Endothelial cell of umbilical vein (primary cell): ENCODE measurements around the gene FRMD5. TPM values are rescaled to one million over a fixed set of nuclear protein-coding genes. Genes with fewer than 3 reads are reported as not detected.
A peak's percentile ranks its signal among the peaks of the same experiment; 100 is the strongest.

Source experiments
- BruUV-seq: library from RNA; stranded (reverse); fragments of 400-500 nt; replicated peaks from 2 replicates; lab custom pipeline; 2021; lab: Mats Ljungman, UMichigan
- CTCF ChIA-PET: fragments of 300-600, 350-600 bp; sonication (Branson Sonifier 250); formaldehyde crosslinking; loops from one replicate; lab custom pipeline; 2021; ENCODE audit warnings: antibody characterized with exemption, inconsistent platforms; lab: Charles Lee
- POLR2A ChIA-PET: fragments of 300-600, 350-600 bp; sonication (Branson Sonifier 250); formaldehyde crosslinking; loops from one replicate; lab custom pipeline; 2021; ENCODE audit warnings: antibody characterized with exemption, inconsistent platforms; lab: Charles Lee
- DNase-seq: peaks from one replicate; pipeline ENCODE4 v3.0.0-alpha.2; 2011; ENCODE audit warnings: low read depth, low spot score
- FAIRE-seq: peaks from 2 replicates; lab custom pipeline; 2011; peaks lifted over from hg19 to GRCh38; lab: Jason Lieb, UNC
- H2AFZ ChIP-seq: 2 replicates; pipeline ENCODE4 v1.6.0; 2012; ENCODE audit warnings: low read depth, low read length, control low read depth, inconsistent platforms
- H3K27ac ChIP-seq: 2 replicates; pipeline ENCODE4 v1.5.1; 2011; ENCODE audit warnings: low read depth, mild to moderate bottlenecking, control low read depth, low read length, moderate library complexity; ENCODE audit not compliant: insufficient read depth
- H3K27me3 ChIP-seq, 2 experiments: 2 replicates each; pipeline versions ENCODE4 v1.6.0 to v1.6.1; 2011; ENCODE audit warnings: low read length in 2 of 2, mixed read lengths in 1 of 2; ENCODE audit not compliant: control insufficient read depth in 2 of 2, insufficient read depth in 2 of 2
- H3K36me3 ChIP-seq, 2 experiments: 2 replicates in 1 of 2; 3 replicates in 1 of 2; pipeline ENCODE4 v1.5.1; 2011; ENCODE audit warnings: low read length in 2 of 2, mild to moderate bottlenecking in 1 of 2, moderate library complexity in 1 of 2; ENCODE audit not compliant: control insufficient read depth in 2 of 2, insufficient read depth in 2 of 2; ENCODE audit errors: extremely low read depth in 1 of 2
- H3K4me1 ChIP-seq: 3 replicates; pipeline ENCODE4 v1.5.1; 2011; ENCODE audit warnings: mild to moderate bottlenecking, low read length; ENCODE audit not compliant: control insufficient read depth, insufficient read depth; ENCODE audit errors: extremely low read depth
- H3K4me2 ChIP-seq: 2 replicates; pipeline ENCODE4 v1.6.1; 2011; ENCODE audit warnings: low read length, control low read depth, mixed read lengths; ENCODE audit not compliant: insufficient read depth
- H3K4me3 ChIP-seq, 3 experiments: fragments of 200-600 bp in 1 of 3; sonication (generic), shearing (Covaris generic) in 1 of 3; replicated peaks in 1 of 3; 2 replicates each; pipeline ENCODE4 v1.5.1; 2011 to 2016; ENCODE audit warnings: control low read depth in 3 of 3, low read length in 3 of 3, mild to moderate bottlenecking in 2 of 3, inconsistent platforms in 1 of 3, low read depth in 1 of 3, moderate library complexity in 1 of 3; ENCODE audit not compliant: insufficient read depth in 1 of 3
- H3K79me2 ChIP-seq: 2 replicates; pipeline ENCODE4 v1.6.0; 2012; ENCODE audit warnings: low read length, inconsistent platforms; ENCODE audit not compliant: control insufficient read depth, insufficient read depth
- H3K9ac ChIP-seq: replicated peaks from 2 replicates; pipeline ENCODE3; 2011; ENCODE audit warnings: low read length, control low read depth; ENCODE audit not compliant: insufficient read depth; ENCODE audit errors: extremely low read depth
- H3K9me1 ChIP-seq: replicated peaks from 3 replicates; pipeline ENCODE4 v1.6.0; 2011; ENCODE audit warnings: mild to moderate bottlenecking, low read length; ENCODE audit not compliant: control insufficient read depth, insufficient read depth; ENCODE audit errors: extremely low read depth
- H3K9me3 ChIP-seq: replicated peaks from 2 replicates; pipeline ENCODE4 v1.5.1; 2012; ENCODE audit warnings: low read length, inconsistent platforms; ENCODE audit not compliant: control insufficient read depth, insufficient read depth
- H4K20me1 ChIP-seq: replicated peaks from 2 replicates; pipeline ENCODE3; 2011; ENCODE audit warnings: mild to moderate bottlenecking, low read length; ENCODE audit not compliant: control insufficient read depth, insufficient read depth; ENCODE audit errors: extremely low read depth
- EZH2 ChIP-seq: IDR thresholded peaks from 2 replicates; pipeline ENCODE4 v1.6.1; 2012; ENCODE audit warnings: borderline replicate concordance, low read depth, mild to moderate bottlenecking, moderate library complexity, low read length, inconsistent platforms; ENCODE audit not compliant: severe bottlenecking
- FOS ChIP-seq: IDR thresholded peaks from 2 replicates; pipeline ENCODE4 v1.6.1; 2011; ENCODE audit warnings: mild to moderate bottlenecking, low read length, moderate library complexity, borderline replicate concordance; ENCODE audit not compliant: insufficient read depth
- GATA2 ChIP-seq: IDR thresholded peaks from 2 replicates; pipeline ENCODE4 v1.7.0; 2011; ENCODE audit warnings: low read depth, mild to moderate bottlenecking, moderate library complexity, mixed read lengths, low read length; ENCODE audit not compliant: insufficient read length, insufficient read depth
- JUN ChIP-seq: IDR thresholded peaks from 2 replicates; pipeline ENCODE4 v1.6.1; 2011; ENCODE audit warnings: borderline replicate concordance, low read depth; ENCODE audit not compliant: insufficient read length, insufficient read depth
- MYC ChIP-seq: IDR thresholded peaks from one replicate; pipeline ENCODE4 v1.6.1; 2011; ENCODE audit warnings: mild to moderate bottlenecking, low read depth, low read length
- POLR2A ChIP-seq: IDR thresholded peaks from 2 replicates; pipeline ENCODE4 v1.6.1; 2012; ENCODE audit warnings: low read depth, mild to moderate bottlenecking, control low read depth, low read length
- POLR2AphosphoS5 ChIP-seq: IDR thresholded peaks from 2 replicates; pipeline ENCODE4 v1.6.1; 2012; ENCODE audit warnings: low read depth, mild to moderate bottlenecking, control low read depth, low read length, moderate library complexity; ENCODE audit not compliant: insufficient read depth
- dilution Hi-C: fragments of 300-500 bp; cut with MboI; formaldehyde crosslinking; loops from one replicate; pipeline ENCODE4 v1.15.0; 2019; ENCODE audit warnings: low sequenced_read_pairs; ENCODE audit not compliant: extremely low pct_ligation_motif_present
- intact Hi-C: fragments of 100-400 bp; cut with micrococcal nuclease; formaldehyde crosslinking; loops from one replicate; pipeline ENCODE4 v1.10.0; 2022
- polyA plus RNA-seq, 4 experiments: library from polyadenylated mRNA; depleted of rRNA in 3 of 4; stranded (reverse) in 3 of 4; unstranded in 1 of 4; fragments of >200 nt; gene quantifications; 2 replicates each; pipeline versions ENCODE4 v1.2.1 to v1.2.3, GENCODE V29; 2011 to 2012; ENCODE audit warnings: missing spikeins in 1 of 4
- total RNA-seq: library from RNA; stranded (reverse); gene quantifications from 2 replicates; pipeline ENCODE4 v1.2.3, GENCODE V29; 2021
- TF ChIP-seq, protein P1 (sequence below): IDR thresholded peaks from 2 replicates; pipeline ENCODE4 v1.6.1; 2011; ENCODE audit not compliant: insufficient read depth, insufficient read length
- TF ChIP-seq, protein P2 (sequence below), 2 donors: IDR thresholded peaks; 1 replicate in 1 of 2; 2 replicates in 1 of 2; pipeline ENCODE4 v1.5.1; 2011; ENCODE audit warnings: low read length in 2 of 2, mild to moderate bottlenecking in 2 of 2, moderate library complexity in 2 of 2, control low read depth in 1 of 2, inconsistent platforms in 1 of 2, low read depth in 1 of 2; ENCODE audit not compliant: insufficient read depth in 1 of 2; ENCODE audit errors: extremely low read depth in 1 of 2

Gene FRMD5
- total and polyA plus RNA-seq, 2 donors (not counting 3 experiments of a cell fraction or from before 2014, with no cell fraction given), result 16.7 to 20.2 TPM

DNA sequence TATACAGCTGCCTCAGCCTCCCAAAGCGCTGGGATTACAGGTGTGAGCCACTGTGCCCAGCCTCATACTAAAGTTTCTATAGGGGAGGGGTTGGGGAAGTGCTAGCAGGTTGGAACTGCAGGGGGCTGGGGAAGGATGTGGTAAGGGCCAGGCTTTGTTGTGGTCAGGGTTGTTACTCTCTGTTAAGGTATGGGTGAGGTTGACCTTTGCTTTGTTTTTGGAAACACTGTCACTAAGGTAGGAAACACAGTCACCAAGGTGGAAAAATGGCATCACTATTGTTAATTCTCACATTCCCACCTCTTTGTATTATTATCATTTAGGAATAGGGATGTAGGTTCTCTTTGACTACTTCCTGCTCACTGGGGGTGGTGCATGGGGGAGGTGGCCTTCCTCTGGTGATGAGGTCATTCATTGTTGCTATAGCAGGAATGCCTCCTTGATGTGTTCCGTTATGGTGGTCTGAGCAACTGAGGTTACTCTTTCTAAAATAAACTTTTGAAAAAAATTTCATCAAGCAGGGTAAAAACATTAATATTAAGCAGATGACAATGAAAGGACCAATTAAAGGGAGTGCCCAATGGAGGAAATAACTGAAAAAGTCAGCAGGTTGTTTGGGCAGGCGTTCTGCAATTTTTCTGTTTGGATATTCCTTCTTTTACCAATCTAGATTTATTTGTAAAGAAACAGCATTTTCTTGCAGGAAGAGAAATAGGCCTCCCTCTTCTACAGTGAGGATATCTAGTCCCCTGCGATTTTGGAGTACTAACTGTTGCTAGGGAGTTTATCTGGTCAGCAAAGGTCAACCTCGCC lies 217.8 kb downstream of the FRMD5 start:
- dilution Hi-C loops, result no loop called here
- no peaks in the 10 kb centered on the region for H3K27me3 ChIP-seq
- TF ChIP-seq JUN (peak; percentile 57), GATA2 (no peak), POLR2A (no peak)
- H3K9ac ChIP-seq, result no peak overlapping the region
- no peaks in the 10 kb centered on the region for H3K9me1 ChIP-seq
- CTCF ChIA-PET, result interaction anchor here (0.6 to 0.7 kb wide), 2 partner anchors 22 to 63 kb away, joined by 3 read pairs; no protein-coding TSS in a partner anchor
- peaks cover 5% of the 10 kb centered on the region for H3K4me1 ChIP-seq
- FAIRE-seq (peak; percentile 40), DNase-seq (peak; percentile 29)
- POLR2A ChIA-PET, result no interaction called here
- no peak overlapping the region for H3K4me2 ChIP-seq
- BruUV-seq, result no TSS peak
- no peaks in the 10 kb centered on the region for H3K9me3 ChIP-seq
- no peaks in the 10 kb centered on the region for H3K36me3 ChIP-seq
- no peak overlapping the region for H3K4me3 ChIP-seq
- no peaks in the 10 kb centered on the region for H3K79me2 ChIP-seq
- no peaks in the 10 kb centered on the region for H4K20me1 ChIP-seq
- no peak overlapping the region for H3K27ac ChIP-seq
- intact Hi-C loops, result no loop called here
- H2AFZ ChIP-seq, result no peak overlapping the region

DNA sequence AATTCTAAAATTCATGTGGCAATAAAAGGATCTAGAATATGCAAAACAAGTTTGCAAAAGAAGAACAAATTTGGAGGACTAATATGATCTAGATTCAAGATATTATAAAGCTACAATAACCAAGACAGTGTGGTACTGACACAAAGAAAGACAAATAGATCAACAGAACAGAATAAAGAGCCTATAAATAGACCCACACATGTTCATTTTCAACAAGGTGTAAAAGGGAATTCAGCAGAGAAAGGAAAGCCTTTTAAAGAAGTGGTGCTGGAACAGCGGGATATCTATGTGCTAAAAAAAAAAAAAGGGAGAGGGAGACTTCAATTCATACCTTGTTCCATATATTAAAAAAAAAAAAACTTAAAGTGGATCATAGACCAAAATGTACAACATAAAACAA lies 219.3 kb downstream of the FRMD5 start:
- Histone ChIP-seq H3K27me3 (no peaks in the 10 kb centered on the region), H3K4me1 (peaks cover 5% of the 10 kb centered on the region), H4K20me1 (no peaks in the 10 kb centered on the region), H3K79me2 (no peaks in the 10 kb centered on the region), H3K4me3 (no peak overlapping the region), H2AFZ (no peak overlapping the region), H3K27ac (no peak overlapping the region), H3K9ac (no peak overlapping the region), H3K4me2 (no peak overlapping the region), H3K9me1 (no peaks in the 10 kb centered on the region), H3K36me3 (no peaks in the 10 kb centered on the region), H3K9me3 (no peaks in the 10 kb centered on the region)
- ChIA-PET CTCF (no interaction called here), POLR2A (no interaction called here)
- TF ChIP-seq, protein P1, sequence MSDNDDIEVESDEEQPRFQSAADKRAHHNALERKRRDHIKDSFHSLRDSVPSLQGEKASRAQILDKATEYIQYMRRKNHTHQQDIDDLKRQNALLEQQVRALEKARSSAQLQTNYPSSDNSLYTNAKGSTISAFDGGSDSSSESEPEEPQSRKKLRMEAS, result no peak
- no peak for TF ChIP-seq FOS
- no peak for TF ChIP-seq POLR2A
- TF ChIP-seq, protein P2, sequence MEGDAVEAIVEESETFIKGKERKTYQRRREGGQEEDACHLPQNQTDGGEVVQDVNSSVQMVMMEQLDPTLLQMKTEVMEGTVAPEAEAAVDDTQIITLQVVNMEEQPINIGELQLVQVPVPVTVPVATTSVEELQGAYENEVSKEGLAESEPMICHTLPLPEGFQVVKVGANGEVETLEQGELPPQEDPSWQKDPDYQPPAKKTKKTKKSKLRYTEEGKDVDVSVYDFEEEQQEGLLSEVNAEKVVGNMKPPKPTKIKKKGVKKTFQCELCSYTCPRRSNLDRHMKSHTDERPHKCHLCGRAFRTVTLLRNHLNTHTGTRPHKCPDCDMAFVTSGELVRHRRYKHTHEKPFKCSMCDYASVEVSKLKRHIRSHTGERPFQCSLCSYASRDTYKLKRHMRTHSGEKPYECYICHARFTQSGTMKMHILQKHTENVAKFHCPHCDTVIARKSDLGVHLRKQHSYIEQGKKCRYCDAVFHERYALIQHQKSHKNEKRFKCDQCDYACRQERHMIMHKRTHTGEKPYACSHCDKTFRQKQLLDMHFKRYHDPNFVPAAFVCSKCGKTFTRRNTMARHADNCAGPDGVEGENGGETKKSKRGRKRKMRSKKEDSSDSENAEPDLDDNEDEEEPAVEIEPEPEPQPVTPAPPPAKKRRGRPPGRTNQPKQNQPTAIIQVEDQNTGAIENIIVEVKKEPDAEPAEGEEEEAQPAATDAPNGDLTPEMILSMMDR (IDR thresholded peaks at IDR 0.05; ENCODE audit: extremely low read depth in 1 of 2, insufficient read depth in 1 of 2, low read depth in 1 of 2, low read length in 2 of 2), result no peak
- TF ChIP-seq POLR2AphosphoS5, result no peak
- TF ChIP-seq GATA2, result no peak
- no peak for TF ChIP-seq EZH2
- no peak for TF ChIP-seq JUN
- no peak for TF ChIP-seq MYC
- BruUV-seq, result no TSS peak
- intact Hi-C loops (no loop called here), dilution Hi-C loops (no loop called here)
- FAIRE-seq, result no peak
- no peak for DNase-seq
